HCT116 (cell line): ENCODE measurements around the gene AK5. TPM values are rescaled to one million over a fixed set of nuclear protein-coding genes. Genes with fewer than 3 reads are reported as not detected.

Experiments
- ATAC-seq: fragments of 200-7000 bp; cut with Tn5 transposase; 2 replicates; pipeline ENCODE4 v1.9.1; 2020; ENCODE audit warnings: mild to moderate bottlenecking, moderate library complexity
- BruUV-seq: library from RNA; stranded (reverse); fragments of 400-500 nt; replicated peaks from 2 replicates; lab custom pipeline; 2021; lab: Mats Ljungman, UMichigan
- CTCF ChIA-PET: fragments of 300-600 bp; sonication (Branson Sonifier 250); formaldehyde crosslinking; loops from one replicate; lab custom pipeline; 2021; ENCODE audit warnings: antibody characterized with exemption; lab: Charles Lee
- POLR2A ChIA-PET: fragments of 300-600, 350-600 bp; sonication (Branson Sonifier 250); formaldehyde crosslinking; loops from one replicate; lab custom pipeline; 2021; ENCODE audit warnings: antibody characterized with exemption; lab: Charles Lee
- RAD21 ChIA-PET, 2 experiments: fragments of 300-600 bp; sonication (Branson Sonifier 250); formaldehyde crosslinking; loops; one replicate each; lab custom pipeline; 2023; ENCODE audit warnings: low total read pairs in 2 of 2; ENCODE audit not compliant: uncharacterized antibody in 2 of 2, unreplicated experiment in 2 of 2, low non-redundant PET in 1 of 2; lab: Charles Lee
- DNase-seq: peaks from one replicate; pipeline ENCODE4 v3.0.0-alpha.2; 2010; ENCODE audit warnings: low read depth, low spot score
- H2AFZ ChIP-seq: fragments of 200-600 bp; shearing (Covaris generic), sonication (generic); 2 replicates; pipeline ENCODE4 v1.6.1; 2017; ENCODE audit warnings: low read depth, mixed run types, mixed read lengths, antibody characterized with exemption, low read length; ENCODE audit not compliant: poor library complexity, severe bottlenecking
- H3K27ac ChIP-seq: 2 replicates; pipeline ENCODE4 v1.5.1; 2012; ENCODE audit warnings: low read depth, low read length
- H3K27me3 ChIP-seq: fragments of 200-600 bp; sonication (generic); 2 replicates; pipeline ENCODE4 v1.6.1; 2016; ENCODE audit warnings: mixed run types, low read length, mixed read lengths; ENCODE audit not compliant: insufficient read depth
- H3K36me3 ChIP-seq, 2 experiments: fragments of 200-500 bp in 1 of 2; fragments of 200-600 bp in 1 of 2; sonication (Bioruptor generic) in 1 of 2; sonication (generic) in 1 of 2; 2 replicates each; pipeline versions ENCODE4 v1.5.1 to v1.6.1; 2014 to 2016; ENCODE audit warnings: low read length in 2 of 2, inconsistent platforms in 1 of 2, mixed read lengths in 1 of 2, mixed run types in 1 of 2; ENCODE audit not compliant: insufficient read depth in 2 of 2, control insufficient read depth in 1 of 2
- H3K4me1 ChIP-seq, 2 experiments: fragments of 200-600 bp in 1 of 2; sonication (generic) in 1 of 2; 2 replicates each; pipeline versions ENCODE4 v1.5.1 to v1.6.1; 2012 to 2017; ENCODE audit warnings: low read length in 2 of 2, inconsistent platforms in 1 of 2, mild to moderate bottlenecking in 1 of 2, mixed read lengths in 1 of 2, mixed run types in 1 of 2, moderate library complexity in 1 of 2; ENCODE audit not compliant: insufficient read depth in 2 of 2, control insufficient read depth in 1 of 2
- H3K4me2 ChIP-seq: fragments of 200-600 bp; sonication (generic); 2 replicates; pipeline ENCODE4 v1.6.1; 2017; ENCODE audit warnings: mixed run types, low read length, mixed read lengths
- H3K4me3 ChIP-seq, 2 experiments: fragments of 200-600 bp in 1 of 2; sonication (generic) in 1 of 2; replicated peaks in 1 of 2; 2 replicates each; pipeline ENCODE4 v1.5.1; 2011 to 2016; ENCODE audit warnings: low read length in 2 of 2, control low read depth in 1 of 2, low read depth in 1 of 2, mild to moderate bottlenecking in 1 of 2, mixed read lengths in 1 of 2, mixed run types in 1 of 2
- H3K79me2 ChIP-seq: fragments of 200-600 bp; sonication (generic); 2 replicates; pipeline ENCODE4 v1.6.1; 2017; ENCODE audit warnings: mild to moderate bottlenecking, mixed run types, low read length, moderate library complexity, mixed read lengths; ENCODE audit not compliant: insufficient read depth
- H3K9ac ChIP-seq: fragments of 200-600 bp; sonication (generic); 2 replicates; pipeline ENCODE4 v1.6.1; 2016; ENCODE audit warnings: low read length, mixed read lengths
- H3K9me2 ChIP-seq: fragments of 200-600 bp; sonication (generic), shearing (Covaris generic); 2 replicates; pipeline ENCODE4 v1.6.1; 2017; ENCODE audit warnings: mixed run types, mild to moderate bottlenecking, moderate library complexity; ENCODE audit not compliant: insufficient read depth
- H3K9me3 ChIP-seq, 2 experiments: fragments of 200-500 bp in 1 of 2; fragments of 200-600 bp in 1 of 2; sonication (Bioruptor generic) in 1 of 2; sonication (generic) in 1 of 2; 2 replicates each; pipeline ENCODE4 v1.6.1; 2014 to 2017; ENCODE audit warnings: low read length in 2 of 2, mixed read lengths in 2 of 2, inconsistent platforms in 1 of 2, low read depth in 1 of 2, mild to moderate bottlenecking in 1 of 2, mixed run types in 1 of 2, moderate library complexity in 1 of 2; ENCODE audit not compliant: control insufficient read depth in 1 of 2, insufficient read depth in 1 of 2
- H4K20me1 ChIP-seq: fragments of 200-600 bp; sonication (generic), shearing (Covaris generic); 2 replicates; pipeline ENCODE4 v1.6.1; 2017; ENCODE audit warnings: mixed run types, mild to moderate bottlenecking, moderate library complexity; ENCODE audit not compliant: insufficient read depth
- ELF1 ChIP-seq: IDR thresholded peaks from 2 replicates; pipeline ENCODE4 v1.6.1; 2012; ENCODE audit warnings: low read depth, borderline replicate concordance
- EZH2phosphoT487 ChIP-seq: fragments of 200-600 bp; IDR thresholded peaks from 2 replicates; pipeline ENCODE4 v1.6.1; 2018; ENCODE audit warnings: antibody characterized with exemption, borderline replicate concordance
- FOSL1 ChIP-seq: IDR thresholded peaks from 2 replicates; pipeline ENCODE4 v1.6.1; 2012; ENCODE audit warnings: low read depth
- JUND ChIP-seq: IDR thresholded peaks from 2 replicates; pipeline ENCODE4 v1.6.1; 2012
- MAX ChIP-seq: IDR thresholded peaks from 2 replicates; pipeline ENCODE4 v1.6.1; 2012
- SP1 ChIP-seq: IDR thresholded peaks from 2 replicates; pipeline ENCODE4 v1.6.1; 2012; ENCODE audit warnings: low read depth
- SRF ChIP-seq: IDR thresholded peaks from 2 replicates; pipeline ENCODE4 v1.6.1; 2012; ENCODE audit warnings: low read depth
- TCF7L2 ChIP-seq: IDR thresholded peaks from 2 replicates; pipeline ENCODE4 v1.7.0; 2011; ENCODE audit warnings: borderline replicate concordance, inconsistent platforms; ENCODE audit not compliant: insufficient read depth, insufficient read length; ENCODE audit errors: extremely low read depth
- ZFX ChIP-seq: fragments of 450-650 bp; IDR thresholded peaks from 2 replicates; pipeline ENCODE4 v1.6.1; 2017
- ZNF274 ChIP-seq: fragments of 200-500 bp; sonication (Bioruptor generic); IDR thresholded peaks from 2 replicates; pipeline ENCODE4 v1.6.1; 2014; ENCODE audit warnings: mild to moderate bottlenecking, low read depth, low read length, inconsistent platforms
- intact Hi-C: fragments of 100-400 bp; cut with micrococcal nuclease; formaldehyde crosslinking; loops from 2 replicates; pipeline ENCODE4 v1.10.0; 2022
- total RNA-seq: library from RNA; stranded (reverse); gene quantifications from one replicate; pipeline ENCODE4 v1.2.1, GENCODE V29; 2021; ENCODE audit not compliant: unreplicated experiment
- TF ChIP-seq, protein P1 (sequence below): IDR thresholded peaks from 2 replicates; pipeline ENCODE4 v1.6.1; 2012; ENCODE audit warnings: low read depth

AK5 gene
- total RNA-seq, 1 experiment from 2014 or later: 0.22 TPM

- Histone ChIP-seq H3K27ac (no peak overlapping the region), H4K20me1 (no peaks in the 10 kb centered on the region), H3K4me1 (no peaks in the 10 kb centered on the region), H3K9me2 (no peaks in the 10 kb centered on the region), H3K9me3 (no peaks in the 10 kb centered on the region), H3K4me2 (no peak overlapping the region), H3K9ac (no peak overlapping the region), H3K36me3 (no peaks in the 10 kb centered on the region), H3K4me3 (no peak overlapping the region), H2AFZ (no peak overlapping the region), H3K27me3 (no peaks in the 10 kb centered on the region), H3K79me2 (no peaks in the 10 kb centered on the region)
- CTCF ChIA-PET: no interaction called here
- RAD21 ChIA-PET: no interaction called here
- TF ChIP-seq FOSL1: no peak
- no peak for TF ChIP-seq SRF
- TF ChIP-seq ZFX: no peak
- TF ChIP-seq EZH2phosphoT487: no peak
- no peak for TF ChIP-seq ELF1
- no peak for TF ChIP-seq JUND
- no peak for TF ChIP-seq ZNF274
- TF ChIP-seq, protein P1, sequence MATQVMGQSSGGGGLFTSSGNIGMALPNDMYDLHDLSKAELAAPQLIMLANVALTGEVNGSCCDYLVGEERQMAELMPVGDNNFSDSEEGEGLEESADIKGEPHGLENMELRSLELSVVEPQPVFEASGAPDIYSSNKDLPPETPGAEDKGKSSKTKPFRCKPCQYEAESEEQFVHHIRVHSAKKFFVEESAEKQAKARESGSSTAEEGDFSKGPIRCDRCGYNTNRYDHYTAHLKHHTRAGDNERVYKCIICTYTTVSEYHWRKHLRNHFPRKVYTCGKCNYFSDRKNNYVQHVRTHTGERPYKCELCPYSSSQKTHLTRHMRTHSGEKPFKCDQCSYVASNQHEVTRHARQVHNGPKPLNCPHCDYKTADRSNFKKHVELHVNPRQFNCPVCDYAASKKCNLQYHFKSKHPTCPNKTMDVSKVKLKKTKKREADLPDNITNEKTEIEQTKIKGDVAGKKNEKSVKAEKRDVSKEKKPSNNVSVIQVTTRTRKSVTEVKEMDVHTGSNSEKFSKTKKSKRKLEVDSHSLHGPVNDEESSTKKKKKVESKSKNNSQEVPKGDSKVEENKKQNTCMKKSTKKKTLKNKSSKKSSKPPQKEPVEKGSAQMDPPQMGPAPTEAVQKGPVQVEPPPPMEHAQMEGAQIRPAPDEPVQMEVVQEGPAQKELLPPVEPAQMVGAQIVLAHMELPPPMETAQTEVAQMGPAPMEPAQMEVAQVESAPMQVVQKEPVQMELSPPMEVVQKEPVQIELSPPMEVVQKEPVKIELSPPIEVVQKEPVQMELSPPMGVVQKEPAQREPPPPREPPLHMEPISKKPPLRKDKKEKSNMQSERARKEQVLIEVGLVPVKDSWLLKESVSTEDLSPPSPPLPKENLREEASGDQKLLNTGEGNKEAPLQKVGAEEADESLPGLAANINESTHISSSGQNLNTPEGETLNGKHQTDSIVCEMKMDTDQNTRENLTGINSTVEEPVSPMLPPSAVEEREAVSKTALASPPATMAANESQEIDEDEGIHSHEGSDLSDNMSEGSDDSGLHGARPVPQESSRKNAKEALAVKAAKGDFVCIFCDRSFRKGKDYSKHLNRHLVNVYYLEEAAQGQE: no peak
- no peak for TF ChIP-seq MAX
- TF ChIP-seq SP1: no peak
- TF ChIP-seq TCF7L2: no peak
- ATAC-seq: no peak
- DNase-seq: no peak
- POLR2A ChIA-PET: no interaction called here
- no TSS peak for BruUV-seq
- intact Hi-C loops: no loop called here
Observed at GRCh38 chr1:77421504-77422233, 139.8 kb downstream of the AK5 start.
